NCI-H82 treated with DMSO at 0.1 percent for 48 hours (cell line): ENCODE measurements around the gene RDH5.

Experiments
- DNase-seq: peaks from one replicate; lab custom pipeline; 2025; ENCODE audit not compliant: unreplicated experiment; lab: John Stamatoyannopoulos, UW

RDH5 gene, protein sequence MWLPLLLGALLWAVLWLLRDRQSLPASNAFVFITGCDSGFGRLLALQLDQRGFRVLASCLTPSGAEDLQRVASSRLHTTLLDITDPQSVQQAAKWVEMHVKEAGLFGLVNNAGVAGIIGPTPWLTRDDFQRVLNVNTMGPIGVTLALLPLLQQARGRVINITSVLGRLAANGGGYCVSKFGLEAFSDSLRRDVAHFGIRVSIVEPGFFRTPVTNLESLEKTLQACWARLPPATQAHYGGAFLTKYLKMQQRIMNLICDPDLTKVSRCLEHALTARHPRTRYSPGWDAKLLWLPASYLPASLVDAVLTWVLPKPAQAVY

DNA sequence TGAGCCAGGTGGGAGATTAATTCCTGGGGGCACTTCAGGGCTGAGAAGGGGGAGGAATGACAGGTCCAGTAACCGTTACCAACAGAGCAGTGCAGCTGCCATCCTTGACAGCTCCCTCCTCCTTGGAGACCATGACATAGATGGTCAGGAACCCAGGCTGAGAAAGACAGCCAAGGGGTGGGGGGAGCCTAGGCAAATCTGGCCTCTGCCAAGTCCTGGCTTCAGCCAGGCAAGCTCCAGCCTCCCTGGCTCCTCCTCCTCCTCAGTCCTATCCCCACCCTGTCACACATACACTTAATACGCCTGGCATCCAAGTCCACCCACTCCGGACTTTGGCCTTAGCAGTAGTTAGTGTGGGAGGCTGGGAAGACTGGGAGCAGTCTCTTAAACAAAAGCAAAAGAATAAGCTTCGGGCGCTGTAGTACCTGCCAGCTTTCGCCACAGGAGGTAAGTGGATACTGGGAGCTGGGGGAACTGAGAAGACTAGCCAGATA, at the start of gene RDH5:
Gene RDH5 (plus strand): TSS at position 323 of the 494 bp plus-strand sequence. CDS start 792 bp downstream, outside the sequence.
- no peak for DNase-seq

GRCh38 chr12:55671746-55672145, 48.4 kb upstream of the RDH5 start:
- DNase-seq, result no peak

DNA sequence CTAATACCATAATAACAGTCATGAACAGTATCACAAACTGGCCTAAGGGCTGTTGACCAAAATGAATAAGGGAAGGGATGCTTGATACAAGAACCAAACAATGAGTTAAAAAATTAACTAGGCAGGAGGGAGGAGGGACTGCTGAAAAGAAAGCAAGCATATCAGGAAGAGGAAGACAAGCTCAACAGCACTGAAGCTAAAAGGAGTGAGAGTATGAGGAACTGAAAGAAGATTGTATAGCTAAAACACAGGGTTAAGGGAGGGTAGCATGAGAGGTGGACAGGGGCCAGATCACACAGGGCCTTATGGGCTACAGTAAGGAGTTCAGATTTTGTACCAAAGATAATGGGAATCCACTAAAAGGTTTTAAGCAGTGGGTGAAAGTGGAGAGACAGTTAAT, 46.6 kb upstream of the RDH5 start:
- DNase-seq, result no peak

DNA sequence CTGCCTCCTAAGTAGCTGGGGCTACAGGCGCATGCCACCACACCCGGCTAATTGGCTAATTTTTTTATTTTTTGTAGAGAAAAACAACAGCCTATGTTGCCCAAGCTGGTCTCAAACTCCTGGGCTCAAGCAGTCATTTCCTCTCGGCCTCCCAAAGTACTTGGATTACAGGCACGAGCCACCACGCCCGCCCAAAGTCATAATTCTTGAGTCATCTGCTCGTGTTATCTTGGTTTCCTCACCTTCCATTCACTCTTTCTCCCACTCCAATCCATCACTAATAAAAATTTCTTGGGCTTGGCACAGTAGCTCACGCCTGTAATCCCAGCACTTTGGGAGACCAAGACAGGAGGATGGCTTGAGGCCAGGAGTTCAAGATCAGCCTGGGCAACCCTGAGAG, 44.5 kb upstream of the RDH5 start:
- DNase-seq, result no peak

GRCh38 chr12:55676707-55677106, 43.5 kb upstream of the RDH5 start:
- no peak for DNase-seq

DNA sequence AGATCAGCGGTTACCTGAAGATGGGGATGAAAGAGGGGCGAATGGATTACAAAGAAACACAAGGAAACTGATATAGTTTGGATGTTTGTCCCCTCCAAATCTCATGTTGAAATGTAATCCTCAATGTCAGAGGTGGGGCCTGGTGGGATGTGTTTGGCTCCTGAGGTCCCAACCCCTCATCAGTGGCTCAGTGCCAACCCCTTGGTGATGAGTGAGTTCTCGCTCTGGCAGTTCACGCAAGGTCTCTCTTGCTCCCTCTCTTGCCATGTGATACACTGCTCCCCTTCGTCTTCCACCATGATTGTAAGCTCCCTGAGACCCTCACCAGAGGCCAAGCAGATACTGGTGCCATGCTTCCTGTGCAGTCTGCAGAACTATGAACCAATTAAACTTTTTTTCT, 40.5 kb upstream of the RDH5 start:
- DNase-seq, result no peak

DNA sequence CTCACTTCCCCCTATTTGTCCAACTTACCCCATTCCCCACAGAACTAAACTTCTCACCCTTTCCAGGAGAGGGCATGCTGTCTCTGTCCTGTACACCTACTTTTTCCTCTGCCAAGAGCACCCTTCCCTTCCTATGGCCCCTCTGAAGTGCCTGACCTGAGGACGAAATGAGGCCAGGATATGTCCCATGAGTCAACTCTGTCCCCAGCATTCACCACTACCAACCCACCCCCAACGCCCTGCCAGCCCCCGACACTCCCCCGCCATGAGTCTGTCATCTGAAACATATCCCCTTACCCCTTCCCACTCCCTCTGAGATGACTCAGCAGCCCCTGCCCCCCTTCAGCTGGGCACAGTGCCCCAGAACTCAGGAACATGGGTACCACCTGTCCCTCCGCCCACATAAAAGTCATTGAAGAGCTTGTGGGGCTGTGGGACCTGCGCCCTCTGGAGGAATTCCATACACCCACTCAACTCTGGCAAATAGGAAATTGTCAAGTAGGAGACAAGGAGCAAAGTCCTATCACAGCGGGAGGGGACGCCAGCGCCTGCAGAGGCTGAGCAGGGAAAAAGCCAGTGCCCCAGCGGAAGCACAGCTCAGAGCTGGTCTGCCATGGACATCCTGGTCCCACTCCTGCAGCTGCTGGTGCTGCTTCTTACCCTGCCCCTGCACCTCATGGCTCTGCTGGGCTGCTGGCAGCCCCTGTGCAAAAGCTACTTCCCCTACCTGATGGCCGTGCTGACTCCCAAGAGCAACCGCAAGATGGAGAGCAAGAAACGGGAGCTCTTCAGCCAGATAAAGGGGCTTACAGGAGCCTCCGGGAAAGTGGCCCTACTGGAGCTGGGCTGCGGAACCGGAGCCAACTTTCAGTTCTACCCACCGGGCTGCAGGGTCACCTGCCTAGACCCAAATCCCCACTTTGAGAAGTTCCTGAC, 38.8 kb upstream of the RDH5 start:
- no peak for DNase-seq

GRCh38 chr12:55682087-55682796, 38.0 kb upstream of the RDH5 start:
- DNase-seq, result no peak

DNA sequence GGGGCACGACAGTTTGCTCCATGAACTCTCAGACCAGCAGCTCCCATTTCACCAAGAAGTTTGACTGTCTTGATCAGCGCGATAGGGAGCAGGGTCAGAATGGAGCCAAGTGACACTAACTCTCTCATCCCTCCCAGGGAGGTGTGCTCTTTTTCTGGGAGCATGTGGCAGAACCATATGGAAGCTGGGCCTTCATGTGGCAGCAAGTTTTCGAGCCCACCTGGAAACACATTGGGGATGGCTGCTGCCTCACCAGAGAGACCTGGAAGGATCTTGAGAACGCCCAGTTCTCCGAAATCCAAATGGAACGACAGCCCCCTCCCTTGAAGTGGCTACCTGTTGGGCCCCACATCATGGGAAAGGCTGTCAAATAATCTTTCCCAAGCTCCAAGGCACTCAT, 36.5 kb upstream of the RDH5 start:
- no peak for DNase-seq

GRCh38 chr12:55684761-55685370, 35.3 kb upstream of the RDH5 start:
- no peak for DNase-seq

- no peak for DNase-seq
These were observed 34.5 kb upstream of the RDH5 start for GRCh38 chr12:55685671-55686070.

DNA sequence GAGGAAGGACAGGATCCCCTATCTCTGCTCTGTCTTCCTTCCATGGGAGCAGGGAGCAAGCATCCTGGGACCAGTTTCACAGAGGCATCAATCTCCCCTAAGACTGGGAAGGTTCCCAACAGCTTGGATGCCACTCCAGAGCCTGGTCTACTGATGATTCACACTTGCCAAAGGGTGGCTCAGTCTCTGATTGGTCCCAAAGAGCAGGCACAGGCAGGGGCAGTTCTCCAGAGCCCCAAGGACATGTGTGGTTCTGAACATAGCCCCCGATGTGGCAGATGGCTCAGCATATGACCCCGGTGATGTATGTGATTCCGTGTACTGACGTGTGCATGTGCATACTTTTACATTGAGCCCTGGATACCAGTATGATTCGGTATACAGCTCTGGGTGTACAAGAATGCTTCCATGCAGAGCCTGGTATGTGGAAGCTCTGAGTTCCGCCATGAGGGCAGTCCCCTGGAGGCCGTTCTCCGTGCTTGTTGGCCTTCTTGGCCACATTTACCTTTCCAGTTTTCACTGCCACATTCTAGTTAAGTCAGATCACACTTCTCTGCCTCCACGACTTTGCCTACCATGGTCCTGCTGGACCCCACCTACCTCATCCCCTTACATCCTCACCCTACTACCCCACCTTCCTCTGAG, 33.7 kb upstream of the RDH5 start:
- DNase-seq, result no peak

GRCh38 chr12:55687746-55688145, 32.4 kb upstream of the RDH5 start:
- no peak for DNase-seq

GRCh38 chr12:55688716-55689655, 31.2 kb upstream of the RDH5 start:
- no peak for DNase-seq

DNA sequence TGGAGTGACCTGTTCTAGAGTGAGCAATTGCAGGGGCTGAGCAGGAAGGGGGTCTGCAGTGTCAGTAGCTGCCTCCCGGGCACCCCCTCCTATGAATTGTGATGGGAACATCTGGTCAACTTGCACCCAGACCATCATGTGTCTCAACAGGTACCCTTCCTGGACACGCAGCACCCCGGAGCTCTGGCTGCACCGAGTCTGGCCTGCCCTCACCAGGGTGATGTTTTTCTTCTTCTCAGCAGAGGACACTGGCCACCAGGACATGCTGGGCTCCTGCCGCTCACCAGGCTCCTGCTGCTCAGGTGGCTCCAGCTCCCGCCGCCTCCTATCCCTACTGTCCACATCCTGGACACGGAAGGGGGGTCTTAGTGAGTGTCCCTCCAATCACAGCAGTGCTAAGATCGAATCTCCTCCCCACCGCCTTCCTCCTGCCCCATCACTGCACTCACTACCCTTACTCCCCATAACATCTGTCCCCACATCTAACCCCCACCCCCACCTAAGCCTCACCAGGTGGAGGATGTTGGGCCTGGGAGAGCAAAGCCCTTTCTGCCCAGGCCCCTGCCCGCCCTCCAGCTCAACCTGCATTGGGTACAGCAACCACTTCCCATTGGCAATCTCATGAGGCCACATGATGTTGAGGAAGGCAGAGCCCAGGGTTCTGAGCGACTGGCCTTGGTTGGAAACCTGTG, 27.4 kb upstream of the RDH5 start:
- no peak for DNase-seq

DNA sequence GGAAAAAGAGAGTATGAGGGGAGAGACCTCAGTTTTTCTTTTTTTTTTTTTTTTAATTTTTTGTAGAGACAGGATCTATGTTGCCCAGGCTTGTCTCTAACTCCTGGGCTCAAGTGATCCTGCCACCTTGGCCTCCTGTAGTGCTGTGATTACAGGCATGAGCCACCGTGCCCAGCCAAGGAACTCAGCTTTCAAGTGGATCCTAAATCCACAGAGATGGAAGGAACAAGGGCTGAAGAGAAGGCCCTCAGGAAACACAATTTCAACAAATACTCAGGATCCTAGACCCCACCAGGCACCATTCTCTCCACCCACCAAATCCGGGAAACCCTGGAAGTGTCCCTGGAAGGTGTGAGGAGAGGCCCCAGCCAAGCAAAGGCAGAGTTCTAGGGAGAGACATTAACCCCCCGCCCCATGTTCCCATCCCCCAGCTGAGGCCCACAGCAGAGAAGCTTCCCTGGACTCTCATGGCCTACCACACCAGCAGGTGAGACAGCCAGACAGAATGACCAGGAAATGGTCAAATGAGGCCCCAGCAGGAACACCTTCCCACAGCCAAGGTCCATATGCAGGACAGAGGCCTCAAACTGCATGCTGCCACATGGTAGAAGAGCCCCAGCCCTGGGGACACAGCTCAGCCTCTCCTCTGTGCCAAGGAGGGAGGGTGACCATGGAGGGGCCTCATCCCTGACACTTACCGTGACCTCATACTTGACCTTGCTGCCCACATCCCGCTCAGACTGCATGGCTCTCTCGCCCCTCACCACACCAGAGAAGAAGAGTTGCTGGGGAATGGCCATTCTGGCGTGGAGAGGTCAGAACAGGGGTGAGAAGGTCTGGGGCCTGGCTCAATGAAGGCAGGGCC, 26.6 kb upstream of the RDH5 start:
- DNase-seq, result no peak

DNA sequence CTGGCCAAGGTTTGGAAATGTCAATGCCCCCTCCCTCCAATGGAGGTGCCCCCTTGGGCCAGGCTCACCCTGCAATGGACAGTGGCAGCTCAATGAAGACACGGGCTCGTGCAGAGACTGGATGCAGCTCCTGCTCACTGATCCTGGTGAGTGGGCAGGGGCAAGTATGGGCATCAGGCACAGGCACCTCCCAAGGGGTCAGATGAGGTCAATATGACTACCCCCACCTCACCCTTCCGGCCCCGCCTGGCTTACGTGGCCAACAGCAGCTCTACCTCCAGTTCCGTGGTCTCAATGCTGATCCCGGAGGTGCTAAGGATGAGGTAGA, 26.0 kb upstream of the RDH5 start:
- DNase-seq, result no peak

GRCh38 chr12:55694651-55695050, 25.5 kb upstream of the RDH5 start:
- DNase-seq, result no peak
